Adrenal gland (tissue), 5 donors: Measurements from ENCODE around the gene MOB1A.

ENCODE experiments used
- CTCF ChIP-seq, 6 experiments: fragments of 450-650 bp in 4 of 6; fragments of 200-600 bp in 2 of 6; sonication (generic) in 1 of 6; IDR thresholded peaks; 1 replicate in 5 of 6; 2 replicates in 1 of 6; pipeline versions ENCODE4 v1.5.1 to v1.8.0; 2016 to 2021; ENCODE audit warnings: antibody characterized with exemption in 6 of 6, mild to moderate bottlenecking in 2 of 6, moderate library complexity in 1 of 6
- POLR2A ChIP-seq, 2 donors: fragments of 450-650 bp; IDR thresholded peaks; one replicate each; pipeline ENCODE4 v1.6.1; 2017; ENCODE audit warnings: antibody characterized with exemption in 2 of 2, mild to moderate bottlenecking in 2 of 2, moderate library complexity in 1 of 2
- donor health status: DM: no; HTN: no; CAD: no.

GRCh38 chr2:74148457-74149246 is 30.0 kb downstream of the MOB1A start:
- TF ChIP-seq CTCF (IDR thresholded peaks at IDR 0.05) (no peak), POLR2A (IDR thresholded peaks at IDR 0.05) (no peak)
